ENCODE results near the gene BAD.

DNA sequence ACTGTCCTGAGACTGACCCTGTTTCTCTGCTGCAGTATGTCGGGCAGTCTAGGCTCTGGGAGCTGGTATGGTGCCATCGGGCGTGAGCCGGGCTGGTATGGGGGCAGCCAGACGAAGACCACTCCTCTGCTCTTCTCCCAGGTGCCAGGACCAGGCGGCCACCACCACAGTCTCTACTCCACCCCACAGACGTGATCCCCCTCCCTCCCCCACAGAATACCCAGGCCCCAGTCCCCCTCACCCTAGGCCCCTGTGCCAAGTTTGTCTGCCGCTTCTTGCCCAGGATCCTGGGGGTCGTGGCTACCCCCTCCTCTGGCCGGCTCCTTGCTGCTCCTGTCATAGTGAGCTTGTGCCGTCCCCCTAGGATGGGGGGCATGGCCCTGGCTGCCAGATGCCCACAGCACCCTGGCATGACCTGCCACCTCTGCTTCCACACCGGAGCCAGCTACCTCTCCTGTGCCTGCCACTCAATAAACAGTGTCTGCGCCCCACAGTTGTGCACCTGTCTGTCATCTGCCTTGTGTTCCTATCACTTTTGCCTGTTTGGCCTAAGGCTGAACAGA is 4.6 kb upstream of the BAD start:
- TF ChIP-seq SUZ12 (IDR thresholded peaks at IDR 0.05), result no peak
- TF ChIP-seq ELF4 (IDR thresholded peaks at IDR 0.05), result no peak
- no peak for TF ChIP-seq TARDBP (IDR thresholded peaks at IDR 0.05)
- TF ChIP-seq CTBP1 (IDR thresholded peaks at IDR 0.05; ENCODE audit: borderline replicate concordance), result no peak
- no peak for TF ChIP-seq HDGF (IDR thresholded peaks at IDR 0.05; ENCODE audit: borderline replicate concordance)
- no peak for TF ChIP-seq ZNF384 (IDR thresholded peaks at IDR 0.05)
- TF ChIP-seq L3MBTL2 (conservative IDR thresholded peaks at IDR 0.05), result no peak
- TF ChIP-seq SP1 (IDR thresholded peaks at IDR 0.05), result no peak
- TF ChIP-seq ARNT (IDR thresholded peaks at IDR 0.05), result no peak
- TF ChIP-seq FOXA1 (IDR thresholded peaks at IDR 0.05), result no peak
